ENCODE data around the gene DYRK1A.
A peak's percentile ranks its signal among the peaks of the same experiment; 100 is the strongest.
"Not testable (repeated sequence)": the region's sequence is repeated elsewhere in the genome, so short reads cannot be mapped to it uniquely, and the experiment has no call there.

DYRK1A gene

DNA sequence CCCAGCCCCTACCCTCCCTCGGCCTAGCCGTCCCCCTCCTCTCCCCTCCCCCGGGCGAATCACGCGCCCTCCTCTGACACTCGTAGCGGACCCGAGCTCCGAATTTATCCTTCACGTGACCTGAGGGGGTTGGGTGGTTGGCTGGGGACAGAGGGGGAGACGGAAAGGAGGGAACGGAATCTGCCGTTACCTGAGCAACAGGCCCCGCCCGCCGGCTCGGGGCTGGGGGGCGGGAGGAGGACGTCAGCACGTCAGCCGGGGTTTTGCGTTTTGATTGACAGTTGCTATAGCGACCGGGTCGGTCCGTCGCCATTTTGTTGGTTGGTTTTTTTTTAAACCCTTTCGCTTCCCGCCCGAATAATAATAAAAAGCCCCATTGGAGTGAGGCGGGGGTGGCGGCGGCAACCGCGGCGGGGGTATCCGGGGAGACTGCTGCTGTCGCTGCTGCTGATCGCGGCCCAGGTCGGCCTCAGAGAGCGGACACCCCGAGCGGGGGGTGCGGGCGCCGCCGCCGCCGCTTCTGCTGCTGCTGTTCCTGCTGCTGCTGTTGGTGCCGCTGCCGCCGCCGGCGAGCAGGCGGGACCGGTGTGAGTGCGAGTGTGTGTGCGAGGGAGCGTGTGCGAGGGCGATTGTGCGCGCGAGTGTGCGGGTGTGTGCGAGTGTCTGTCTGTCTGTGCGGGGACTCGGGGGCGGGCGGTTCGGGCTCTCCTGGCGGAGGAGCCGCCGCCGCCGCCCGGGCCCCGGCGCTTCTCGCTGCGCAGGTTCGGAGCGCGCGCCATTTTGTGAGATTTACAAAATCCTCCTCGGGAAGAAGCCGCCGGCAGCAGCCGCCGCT lies at the start of gene DYRK1A:
TSS of gene DYRK1A (plus strand) at position 292 of the 835 bp plus-strand sequence. CDS start 53,602 bp downstream, outside the sequence.
- peak; percentile 99 for DNase-seq

GRCh38 chr21:37319551-37319950 lies 47.0 kb upstream of the DYRK1A start:
- DNase-seq: no peak

DNA sequence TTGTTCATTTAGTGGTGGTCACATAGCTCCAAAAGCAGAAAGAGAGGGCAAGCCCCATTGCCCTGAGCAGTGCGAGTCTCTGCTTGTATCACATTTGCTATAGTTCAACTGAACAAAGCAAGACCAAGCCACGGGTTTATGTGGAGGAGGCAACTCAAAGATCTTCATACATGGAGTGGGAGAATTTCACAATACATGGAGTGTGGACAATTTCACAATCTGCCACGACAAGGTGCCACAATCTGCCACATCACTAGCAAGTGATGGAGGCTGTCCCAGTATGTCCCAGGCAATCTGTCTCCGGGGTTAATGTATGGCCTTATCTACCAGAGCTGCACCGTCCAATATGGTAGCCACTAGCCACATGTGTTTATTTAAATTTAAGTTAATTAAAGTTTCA lies 44.5 kb upstream of the DYRK1A start:
- DNase-seq: no peak

DNA sequence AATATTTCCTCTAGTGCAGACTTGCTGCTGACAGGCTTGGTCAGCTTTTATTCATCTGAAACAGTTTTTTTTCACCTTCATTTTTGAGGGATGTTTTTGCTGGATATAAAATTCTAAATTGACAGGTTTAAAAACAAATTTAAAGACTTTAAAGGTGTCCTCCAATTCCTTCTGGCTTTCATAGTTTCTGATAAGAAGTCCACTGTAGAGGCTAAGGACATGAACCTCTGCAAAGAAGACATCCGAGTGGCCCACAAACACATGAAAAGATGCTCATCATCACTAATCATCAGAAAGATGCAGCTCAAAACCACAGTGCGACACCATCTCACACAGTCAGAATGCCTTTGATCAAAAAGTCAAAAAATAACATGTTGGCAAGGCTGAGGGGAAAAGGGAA lies 42.0 kb upstream of the DYRK1A start:
- no peak for DNase-seq

GRCh38 chr21:37328147-37328546 lies 38.4 kb upstream of the DYRK1A start:
- not testable (repeated sequence) for DNase-seq

DNA sequence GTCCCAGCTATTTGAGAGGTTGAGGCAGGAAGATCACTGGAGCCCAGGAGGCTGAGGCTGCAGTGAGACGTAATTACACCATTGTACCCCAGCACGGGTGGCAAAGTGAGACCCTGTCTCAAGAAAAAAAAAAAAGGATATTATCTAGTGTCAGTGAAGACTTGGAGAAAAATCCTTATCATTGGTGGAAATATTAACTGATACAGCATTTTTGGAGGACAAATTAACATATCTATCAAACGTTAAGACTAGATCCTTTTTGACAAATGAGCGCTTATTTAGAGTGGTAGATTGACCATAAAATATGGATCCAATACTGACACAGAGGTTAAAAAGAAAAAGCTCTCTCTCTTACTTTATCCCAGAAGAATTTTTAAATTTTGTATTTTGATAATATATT lies 35.2 kb upstream of the DYRK1A start:
- no peak for DNase-seq

DNA sequence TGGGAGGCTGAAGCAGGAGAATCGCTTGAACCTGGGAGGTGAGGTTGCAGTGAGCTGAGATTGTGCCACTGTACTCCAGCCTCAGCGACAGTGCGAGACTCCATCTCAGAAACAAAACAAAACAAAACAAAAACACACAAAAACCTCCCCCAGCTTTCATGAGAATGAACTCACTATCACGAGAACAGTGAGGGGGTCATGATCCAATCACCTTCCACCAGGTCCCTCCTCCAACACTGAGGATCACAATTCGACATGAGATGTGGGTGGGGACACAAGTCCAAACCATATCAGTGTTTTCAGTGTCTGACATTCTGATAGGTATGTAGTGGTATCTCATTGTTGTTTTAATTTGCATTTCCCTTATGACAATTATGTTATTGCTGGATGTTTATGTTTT lies 31.5 kb upstream of the DYRK1A start:
- DNase-seq: no peak

DNA sequence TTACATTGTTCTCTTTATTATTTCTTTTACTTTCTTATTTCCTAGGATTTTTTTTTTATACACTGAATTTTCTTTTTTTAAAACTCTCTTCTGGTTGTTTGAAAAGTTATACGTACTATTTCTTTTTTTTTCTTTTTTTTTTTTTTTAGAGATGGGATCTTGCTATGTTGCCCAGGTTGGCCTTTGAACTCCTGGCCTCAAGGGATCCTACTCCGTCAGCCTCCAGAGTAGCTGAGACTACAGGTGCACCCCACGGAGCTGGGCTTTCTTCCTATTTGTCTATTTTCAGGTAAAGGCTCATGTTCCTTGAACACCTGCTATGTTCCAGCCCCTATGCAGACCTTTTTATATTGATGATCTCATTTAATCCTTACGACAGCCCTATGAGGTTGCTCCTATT lies 29.4 kb upstream of the DYRK1A start:
- DNase-seq: no peak

DNA sequence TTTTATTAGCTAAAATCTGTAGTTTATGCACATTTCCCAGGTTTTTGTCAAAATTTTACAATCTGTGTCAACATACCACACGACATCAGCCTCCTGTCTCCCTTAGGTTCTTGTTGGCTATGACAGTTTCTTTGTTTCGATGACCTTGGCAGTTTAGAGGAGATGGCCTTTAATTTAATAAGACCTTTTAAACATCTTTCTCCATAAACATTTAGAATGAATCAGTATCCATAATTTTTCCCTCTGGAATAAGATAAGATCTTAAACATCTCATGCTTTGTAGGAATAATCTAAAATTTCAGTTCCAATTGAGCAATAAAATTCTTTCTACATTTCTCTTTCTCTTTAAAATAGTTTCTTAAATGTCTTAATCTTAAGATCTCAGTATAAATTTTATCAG lies 28.7 kb upstream of the DYRK1A start:
- DNase-seq: no peak

GRCh38 chr21:37338671-37339551 lies 27.7 kb upstream of the DYRK1A start:
- DNase-seq: peak; percentile 4

- no peak for DNase-seq
Measured at GRCh38 chr21:37339552-37339939, 27.0 kb upstream of the DYRK1A start.

DNA sequence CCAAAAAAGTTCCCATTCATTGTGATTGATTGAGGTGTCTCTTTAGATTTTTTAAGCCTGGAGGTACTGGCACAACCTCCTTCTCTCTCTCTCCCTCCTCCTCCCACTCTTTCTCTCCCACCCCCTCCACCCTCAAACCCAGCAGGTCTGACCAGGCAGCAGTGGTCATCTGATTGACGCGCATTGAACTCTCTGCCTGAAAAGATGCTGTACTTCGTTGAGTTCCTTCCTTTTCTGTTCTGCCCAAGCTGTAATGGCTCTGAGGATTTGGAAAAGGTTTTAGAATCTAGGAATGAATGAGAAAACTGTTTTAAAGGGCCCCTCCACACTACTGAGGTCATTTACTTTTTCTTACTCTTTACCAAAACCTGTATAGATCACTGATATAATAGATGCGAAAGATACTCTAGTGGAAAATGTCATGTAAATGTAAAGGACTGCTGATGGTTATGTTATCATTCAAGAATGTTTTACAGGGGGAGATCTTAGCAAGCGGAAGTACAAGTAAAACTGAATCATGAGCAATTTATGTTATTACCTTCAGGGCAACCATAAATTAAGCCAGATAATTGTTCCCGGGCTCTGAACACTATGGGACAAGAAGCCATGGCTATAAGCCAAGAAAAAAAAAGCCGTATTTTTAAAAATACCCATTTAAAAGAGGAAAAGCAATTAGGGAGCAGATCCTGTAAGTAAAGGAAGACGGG lies 25.2 kb upstream of the DYRK1A start:
- DNase-seq: no peak

DNA sequence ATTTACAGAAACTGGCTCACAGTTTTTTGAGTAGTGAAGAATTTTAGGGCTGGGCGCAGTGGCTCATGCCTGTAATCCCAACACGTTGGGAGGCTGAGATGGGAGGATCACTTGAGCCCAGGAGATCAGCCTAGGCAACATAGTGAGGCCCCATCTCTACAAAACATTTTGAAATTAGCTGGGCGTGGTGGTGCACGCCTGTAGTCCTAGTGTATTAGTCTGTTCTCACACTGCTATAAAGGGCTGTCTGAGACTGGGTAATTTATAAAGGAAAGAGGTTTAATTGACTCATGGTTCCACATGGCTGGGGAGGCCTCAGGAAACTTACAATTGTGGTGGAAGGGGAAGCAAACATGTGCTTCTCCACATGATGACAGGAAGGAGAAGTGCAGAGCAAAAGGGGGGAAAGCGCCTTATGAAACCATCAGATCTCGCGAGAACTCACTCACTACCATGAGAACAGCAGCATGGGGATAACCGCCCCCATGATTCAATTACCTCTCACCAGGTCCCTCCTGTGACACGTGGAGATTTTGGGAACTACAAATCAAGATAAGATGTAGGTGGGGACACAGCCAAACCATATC lies 24.4 kb upstream of the DYRK1A start:
- no peak for DNase-seq

DNA sequence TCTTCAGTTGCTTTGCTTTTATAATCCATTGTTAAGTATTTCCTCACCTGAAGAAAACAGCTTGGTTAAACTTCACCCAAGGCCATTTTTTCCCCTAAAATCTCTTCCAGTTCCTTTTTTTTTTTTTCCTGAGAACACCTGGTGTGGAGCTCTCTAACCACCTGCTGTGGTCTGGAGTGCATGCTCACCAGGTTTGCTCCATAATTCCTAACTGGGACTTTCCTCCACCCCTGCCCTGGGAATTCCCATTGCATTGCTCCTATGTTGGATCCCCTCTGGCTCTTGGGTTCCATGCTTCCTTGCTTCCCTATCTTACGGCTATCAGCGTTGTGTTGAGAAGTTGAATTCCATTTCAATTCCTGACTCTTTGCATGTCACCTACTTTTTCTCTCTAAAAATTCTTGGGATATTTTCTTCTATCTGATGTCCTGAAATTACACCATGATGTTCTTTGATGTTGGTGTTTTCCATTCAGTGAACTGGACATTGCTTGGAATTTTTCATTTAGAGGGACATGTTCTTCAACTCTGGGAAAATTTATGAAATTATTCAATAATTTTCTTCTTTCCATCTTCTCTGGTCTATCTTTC lies 19.6 kb upstream of the DYRK1A start:
- no peak for DNase-seq

- DNase-seq: no peak
Measured at GRCh38 chr21:37348664-37349063, 17.9 kb upstream of the DYRK1A start.

DNA sequence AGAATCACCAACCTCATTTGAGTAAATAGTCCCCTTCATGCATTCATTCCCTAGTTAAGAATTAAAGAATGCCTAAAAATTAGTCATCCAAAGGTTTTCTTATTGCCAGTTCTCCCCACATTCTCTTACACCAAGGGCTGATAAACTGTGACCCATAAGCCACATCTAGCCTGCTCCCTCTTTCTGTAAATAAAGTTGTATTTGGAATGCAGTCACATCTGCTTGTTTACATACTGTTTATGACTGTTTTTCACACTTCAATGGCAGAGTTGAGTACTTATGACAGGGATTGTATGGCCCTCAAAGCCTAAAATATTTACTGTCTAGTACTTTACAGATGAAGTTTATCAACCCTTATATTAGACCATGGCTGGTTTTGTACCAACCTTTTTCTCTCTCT lies 16.1 kb upstream of the DYRK1A start:
- DNase-seq: no peak

- no peak for DNase-seq
Measured at GRCh38 chr21:37356706-37357105, 9.9 kb upstream of the DYRK1A start.

DNA sequence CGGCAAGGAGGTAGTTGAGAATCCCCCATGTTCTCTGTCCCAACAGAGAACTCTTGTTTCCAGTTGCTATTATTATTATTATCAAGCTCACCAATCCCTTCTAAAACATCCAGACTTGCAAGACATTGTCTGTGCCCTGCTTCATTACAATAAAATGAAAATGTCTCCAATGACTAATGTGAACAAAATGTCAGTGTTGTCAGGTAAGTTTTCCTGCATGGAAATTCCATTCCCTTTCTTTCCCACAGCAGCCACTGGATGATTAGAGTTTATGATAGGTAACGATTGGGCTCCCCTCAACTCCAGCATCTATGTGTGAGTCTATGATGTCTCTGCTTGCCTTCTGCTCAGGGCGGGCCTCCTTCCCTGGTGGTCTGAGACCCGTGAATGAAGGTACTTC lies 8.9 kb upstream of the DYRK1A start:
- no peak for DNase-seq

DNA sequence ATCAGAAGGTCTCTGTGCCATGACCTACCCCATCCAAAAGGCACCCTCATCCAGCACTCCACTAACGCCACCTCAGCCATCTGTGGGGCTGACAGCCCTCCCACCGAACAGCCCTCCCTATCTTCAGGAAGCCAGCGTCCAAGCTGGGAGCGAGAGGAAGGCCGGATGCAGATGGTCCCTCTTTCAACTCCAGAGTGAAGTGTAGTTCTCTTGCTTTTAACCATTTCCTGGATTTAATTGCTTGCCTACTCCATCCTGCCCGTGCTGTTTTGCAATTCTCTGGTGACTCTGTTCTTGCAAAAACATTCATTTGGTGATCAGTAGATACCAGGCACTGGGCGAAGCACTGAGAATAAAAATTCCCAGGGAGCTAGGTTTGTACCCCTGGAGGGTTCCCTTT lies 8.2 kb upstream of the DYRK1A start:
- no peak for DNase-seq

DNA sequence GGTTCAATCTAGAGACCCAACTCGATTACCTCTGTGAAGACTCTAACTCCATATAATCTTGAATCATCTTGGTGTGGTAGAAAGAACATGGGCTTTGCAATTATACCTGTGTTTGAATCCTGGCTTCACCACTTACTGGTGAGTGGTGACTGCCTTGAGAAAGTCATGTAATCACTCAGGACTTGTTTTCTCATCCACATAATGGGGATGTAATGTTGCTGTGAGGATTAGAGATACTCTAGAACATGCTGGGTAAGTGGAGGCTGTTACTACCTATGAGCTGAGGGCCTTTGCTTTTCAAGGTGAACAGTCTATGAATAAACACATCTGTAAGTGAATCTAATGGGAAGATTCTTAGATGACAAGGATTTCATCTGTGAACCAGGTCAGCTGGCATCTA lies 2.6 kb upstream of the DYRK1A start:
- DNase-seq: no peak

DNA sequence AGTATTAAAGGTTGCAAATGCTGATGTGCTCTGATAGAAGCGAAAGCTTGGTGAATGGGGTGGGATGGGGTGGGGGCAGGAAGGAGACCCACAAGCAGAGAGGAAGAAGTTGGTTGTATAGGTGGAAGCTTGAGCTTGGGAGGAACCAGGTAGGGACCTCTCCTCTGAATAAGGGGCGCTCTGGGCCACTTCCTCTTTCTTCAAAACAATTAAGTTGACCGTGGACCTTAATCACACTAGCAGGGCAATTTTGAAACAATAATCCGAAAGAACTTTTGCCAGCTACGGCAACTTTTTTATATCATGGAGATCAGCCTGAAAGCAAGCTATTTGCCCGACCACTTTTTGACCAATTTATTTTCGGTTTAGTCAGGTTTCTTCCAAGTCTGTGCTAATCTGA lies 1.9 kb upstream of the DYRK1A start:
- DNase-seq: no peak
